HG02798 (cell line): ENCODE results near the gene ITPRID2.

ENCODE experiments used
- ATAC-seq: cut with Tn5 transposase; IDR thresholded peaks from one replicate; pipeline ENCODE4 v1.9.1; 2021; ENCODE audit warnings: mild to moderate bottlenecking; ENCODE audit not compliant: unreplicated experiment, poor library complexity

ITPRID2 gene

GRCh38 chr2:181891258-181891965, at the start of gene ITPRID2:
ITPRID2 (plus strand) TSS chr2:181891730; CDS start chr2:181892067, 337 bp downstream.
- peak; percentile 90 for ATAC-seq

DNA sequence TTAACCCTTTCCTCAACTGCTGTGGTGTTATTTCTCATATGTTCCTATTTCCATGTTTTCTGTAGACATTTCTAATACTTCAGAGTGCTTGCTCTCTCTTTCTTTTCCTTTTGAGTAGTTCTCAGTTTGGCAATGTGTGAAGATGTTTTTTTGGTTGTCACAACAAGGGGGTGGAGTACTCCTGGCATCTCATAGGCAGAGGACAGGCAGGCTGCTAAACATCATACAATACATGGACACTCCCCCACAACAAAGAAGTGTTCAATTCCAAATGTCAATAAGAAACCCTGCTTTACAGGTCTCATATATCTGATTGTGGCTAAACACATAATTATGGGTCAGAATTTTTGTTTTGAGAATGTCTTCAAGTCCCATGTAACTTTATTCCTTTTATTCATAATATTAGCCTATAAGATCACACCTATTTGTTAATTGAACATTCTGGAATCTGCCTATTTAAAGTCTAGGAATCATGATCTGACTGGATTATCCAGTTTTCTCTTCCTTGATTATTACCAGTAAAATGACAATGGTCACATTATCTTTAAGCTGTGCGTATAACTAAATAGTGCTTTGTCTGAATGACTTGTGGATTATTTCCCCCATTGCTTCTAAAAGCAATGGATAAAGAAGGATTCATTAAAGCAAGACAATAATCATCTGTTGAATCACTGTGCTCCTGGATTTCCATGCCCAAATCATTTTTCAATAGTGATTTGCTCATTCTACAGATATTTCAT, 46.8 kb upstream of the ITPRID2 start:
- no peak for ATAC-seq

GRCh38 chr2:181846399-181847197, 44.9 kb upstream of the ITPRID2 start:
- ATAC-seq: no peak

DNA sequence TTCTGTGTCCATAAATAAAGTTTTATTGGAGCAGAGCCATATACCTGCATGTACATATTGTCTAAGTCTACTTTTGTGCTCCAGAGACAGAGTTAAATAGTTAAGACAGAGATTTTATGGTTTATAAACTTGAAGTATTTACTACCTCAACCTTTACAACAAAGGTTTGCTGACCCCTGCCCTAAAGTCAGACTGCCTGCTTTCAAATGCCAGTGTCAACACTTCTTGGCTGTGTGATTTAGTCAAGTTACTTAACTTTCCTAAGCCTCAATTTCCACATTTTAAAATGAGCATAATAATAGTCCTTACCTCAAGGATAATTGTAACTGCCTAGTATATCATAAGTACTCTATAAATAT, 44.4 kb upstream of the ITPRID2 start:
- ATAC-seq: no peak

DNA sequence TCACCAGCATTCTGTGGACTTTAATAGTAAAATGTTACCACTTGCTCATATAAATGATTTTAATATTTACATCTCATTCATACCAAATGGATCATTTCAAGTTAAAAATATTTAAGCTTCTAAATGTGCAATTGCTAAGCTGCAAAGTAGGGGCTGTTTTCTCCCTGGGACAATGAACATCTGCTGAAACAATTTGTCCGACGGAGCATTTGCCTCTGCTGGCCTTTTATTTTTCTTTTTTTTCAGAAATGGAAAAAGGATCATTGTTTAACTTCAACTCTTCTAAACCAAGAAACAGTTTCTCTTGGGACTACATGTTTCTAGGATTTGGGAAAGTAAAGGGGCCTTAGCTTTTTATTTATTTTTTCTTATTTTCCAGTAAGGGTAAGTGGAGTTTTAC, 43.8 kb upstream of the ITPRID2 start:
- no peak for ATAC-seq

GRCh38 chr2:181848261-181848886, 43.2 kb upstream of the ITPRID2 start:
- no peak for ATAC-seq

DNA sequence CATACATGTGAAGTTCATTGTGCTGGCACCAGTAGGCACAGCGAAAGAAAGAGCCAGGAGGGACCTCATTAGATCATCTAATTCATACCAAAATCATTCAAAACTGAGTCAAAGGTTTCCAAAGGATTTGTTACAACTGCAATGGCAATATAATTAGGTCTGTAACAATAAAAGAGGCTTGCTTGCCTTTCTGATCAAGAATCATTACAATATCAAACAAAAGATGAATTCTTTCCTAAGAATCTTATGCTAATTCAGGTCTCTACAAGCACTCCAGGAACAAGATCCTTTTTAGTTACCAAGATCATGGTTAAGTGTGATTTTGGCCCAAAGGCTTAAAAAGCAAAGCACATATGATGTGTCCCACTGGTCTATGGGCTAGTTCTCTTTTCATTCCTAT, 41.9 kb upstream of the ITPRID2 start:
- no peak for ATAC-seq

DNA sequence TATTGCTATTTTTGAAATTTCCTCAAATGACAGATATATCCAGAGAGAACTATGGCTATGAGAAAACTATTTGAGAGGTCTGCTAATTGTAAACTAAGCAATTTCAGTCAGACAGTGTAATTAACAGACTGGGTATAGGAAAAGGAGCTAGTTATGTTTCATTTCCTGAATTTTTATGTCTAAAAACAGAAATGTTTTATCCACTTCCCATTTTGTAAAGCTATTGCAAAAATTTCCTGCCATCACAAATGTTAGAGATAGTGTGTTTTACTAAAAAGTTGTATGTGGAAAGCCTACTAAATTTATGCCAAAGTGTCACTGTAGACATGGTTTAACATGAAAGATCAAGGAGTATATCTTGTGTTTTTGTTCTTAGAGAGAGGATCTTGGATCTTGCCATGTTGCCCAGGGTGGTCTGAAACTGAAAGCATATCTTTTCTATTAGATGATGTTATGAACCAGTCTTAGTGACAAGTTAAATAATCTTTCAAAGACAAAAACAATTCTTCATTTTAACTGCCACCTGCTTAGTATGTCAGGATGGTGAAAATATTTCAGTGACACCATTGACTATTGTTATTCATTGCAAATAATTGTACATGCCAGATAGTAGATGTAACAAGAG, 40.5 kb upstream of the ITPRID2 start:
- ATAC-seq: peak; percentile 57

DNA sequence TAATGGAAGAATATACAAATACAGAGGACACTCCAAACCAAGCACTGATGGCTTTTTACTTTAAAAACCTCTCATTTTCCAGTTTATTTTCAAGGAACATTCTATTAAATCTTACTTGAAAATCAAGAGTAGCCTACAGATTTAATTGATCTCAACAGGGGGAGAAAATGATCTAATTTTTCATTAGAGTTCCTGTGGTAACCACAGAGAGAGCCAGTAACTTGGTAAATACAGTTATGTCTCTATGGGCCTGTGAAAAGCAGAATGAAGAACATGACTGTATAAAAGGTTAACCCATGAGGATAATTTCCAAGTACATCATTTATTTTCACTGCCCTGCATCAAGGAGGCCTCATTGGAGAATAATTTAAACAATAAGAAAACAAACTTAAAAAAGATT, 39.8 kb upstream of the ITPRID2 start:
- ATAC-seq: no peak

- ATAC-seq: no peak
Observed at GRCh38 chr2:181853696-181854095, 37.8 kb upstream of the ITPRID2 start.

DNA sequence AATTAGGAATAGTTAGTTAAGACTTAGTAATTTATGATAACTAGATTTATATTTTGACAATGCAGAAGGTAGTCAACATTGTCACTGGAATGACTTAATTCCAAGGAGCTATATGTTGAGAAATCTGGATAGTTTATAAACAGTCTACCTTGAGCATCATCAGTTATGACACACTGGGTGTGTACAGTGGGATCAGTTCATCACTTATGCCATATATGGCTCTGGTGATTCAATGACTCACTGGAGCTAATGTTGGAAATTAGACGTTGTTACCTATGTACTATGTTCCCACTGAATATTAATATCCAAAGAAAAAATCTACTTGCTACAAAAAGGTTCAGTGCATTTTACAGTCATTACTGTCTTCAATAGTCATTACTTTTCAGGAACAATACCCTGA, 34.0 kb upstream of the ITPRID2 start:
- no peak for ATAC-seq

GRCh38 chr2:181858600-181858999, 32.9 kb upstream of the ITPRID2 start:
- ATAC-seq: no peak

- ATAC-seq: no peak
Observed at GRCh38 chr2:181859123-181859522, 32.4 kb upstream of the ITPRID2 start.

GRCh38 chr2:181859803-181860202, 31.7 kb upstream of the ITPRID2 start:
- ATAC-seq: no peak

DNA sequence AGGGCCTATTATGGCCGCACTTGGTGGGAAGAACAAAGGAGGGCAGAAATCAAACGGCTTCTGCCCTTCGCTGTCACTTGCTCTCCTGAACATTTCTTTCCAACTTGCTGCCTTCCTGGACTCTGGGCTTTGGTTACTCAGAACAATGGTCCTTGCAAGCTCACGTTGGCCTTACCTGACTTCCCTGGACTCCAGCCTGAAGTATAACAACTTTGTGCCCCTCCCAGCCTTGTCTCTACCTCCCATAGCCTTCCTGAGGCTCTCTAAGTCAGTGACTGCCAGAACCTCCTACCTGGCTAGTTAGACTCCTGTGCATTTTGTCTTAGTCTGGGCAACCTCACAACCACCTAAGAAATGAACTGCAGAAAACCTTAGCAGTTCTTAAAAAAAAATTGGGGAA, 30.2 kb upstream of the ITPRID2 start:
- no peak for ATAC-seq

GRCh38 chr2:181862583-181863281, 28.8 kb upstream of the ITPRID2 start:
- ATAC-seq: no peak

- ATAC-seq: no peak
Observed at GRCh38 chr2:181872178-181872577, 19.4 kb upstream of the ITPRID2 start.

DNA sequence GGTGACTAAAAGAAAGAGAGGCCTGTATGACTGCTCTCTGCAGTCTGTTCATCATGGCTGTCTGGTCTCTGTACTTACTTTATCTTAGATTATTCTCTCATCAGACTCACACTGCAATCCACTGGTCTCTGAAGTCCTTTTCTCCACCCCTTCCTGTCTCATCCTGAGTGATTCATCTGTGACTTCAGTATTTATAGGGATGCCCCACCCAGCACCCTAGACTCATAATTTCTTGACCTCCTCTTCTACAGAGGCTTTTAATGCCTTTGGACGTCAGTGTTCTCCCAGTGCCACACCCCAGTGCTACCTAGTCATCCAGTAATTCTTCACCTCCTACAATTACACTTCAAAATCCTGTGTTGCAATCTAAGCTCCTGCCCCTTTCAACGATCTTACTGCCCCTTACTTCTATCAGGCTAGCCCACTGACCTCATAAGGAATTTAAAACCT, 14.9 kb upstream of the ITPRID2 start:
- no peak for ATAC-seq

GRCh38 chr2:181877181-181877664, 14.3 kb upstream of the ITPRID2 start:
- ATAC-seq: no peak
